Measurements from ENCODE around the gene NOXA1.

Gene NOXA1

DNA sequence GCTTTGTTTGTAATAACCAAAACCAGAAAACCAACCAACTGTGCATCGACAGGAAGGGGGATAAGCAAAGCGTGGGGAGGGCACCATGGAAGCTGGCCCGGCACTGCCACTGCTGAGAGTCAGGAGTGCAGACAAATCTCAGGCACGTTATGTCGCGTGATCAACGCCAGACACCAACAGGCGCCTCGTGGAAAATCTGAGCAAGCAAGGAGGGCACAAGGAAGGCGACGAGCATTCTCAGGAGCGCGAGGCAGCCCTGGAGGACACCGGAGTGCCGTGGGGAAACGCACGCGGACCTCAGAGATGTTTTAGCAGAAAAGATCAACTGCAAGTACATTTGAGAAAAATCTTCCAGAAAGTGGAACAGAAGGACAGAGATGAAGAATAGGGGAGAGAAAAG, 51.1 kb downstream of the NOXA1 start:
- no peak overlapping the region for H3K4me3 ChIP-seq (ENCODE audit: low read depth in 1 of 2, low read length in 2 of 2)
- no peak overlapping the region for H3K27ac ChIP-seq (ENCODE audit: low read length)
- no peaks in the 10 kb centered on the region for H3K4me1 ChIP-seq (ENCODE audit: control insufficient read depth in 1 of 2, insufficient read depth in 2 of 2, low read length in 2 of 2)
- peaks cover 4 to 6% of the 10 kb centered on the region in 2 donors for H3K9me3 ChIP-seq (ENCODE audit: control insufficient read depth in 1 of 2, low read length in 2 of 2)
- no peaks in the 10 kb centered on the region for H3K27me3 ChIP-seq (ENCODE audit: low read depth, low read length)
- H3K36me3 ChIP-seq (ENCODE audit: control insufficient read depth in 1 of 2, insufficient read depth in 2 of 2, low read length in 2 of 2), result peaks cover 0 to 3% of the 10 kb centered on the region in 2 donors

DNA sequence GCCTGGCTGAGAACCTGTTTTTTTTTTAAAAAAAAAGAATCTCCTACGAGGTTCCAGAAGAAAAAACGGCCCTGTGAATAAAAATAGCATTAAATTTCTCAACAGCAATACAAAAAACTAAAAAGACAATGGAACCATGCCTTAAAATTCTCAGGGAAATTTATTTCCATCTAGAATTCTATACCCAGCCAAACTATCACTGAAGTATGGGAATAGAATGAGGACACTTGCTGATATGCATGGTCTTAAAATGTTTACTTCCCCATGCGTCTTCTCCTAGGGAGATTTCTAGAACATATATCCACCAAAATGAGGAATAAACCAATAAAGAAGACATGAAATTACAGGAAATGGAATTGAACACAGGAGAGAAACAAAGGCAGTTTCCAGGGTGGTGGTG, 52.5 kb downstream of the NOXA1 start:
- no peak overlapping the region for H3K27ac ChIP-seq (ENCODE audit: low read length)
- H3K4me1 ChIP-seq (ENCODE audit: control insufficient read depth in 1 of 2, insufficient read depth in 2 of 2, low read length in 2 of 2), result no peaks in the 10 kb centered on the region
- peaks cover 0 to 3% of the 10 kb centered on the region in 2 donors for H3K36me3 ChIP-seq (ENCODE audit: control insufficient read depth in 1 of 2, insufficient read depth in 2 of 2, low read length in 2 of 2)
- H3K4me3 ChIP-seq (ENCODE audit: low read depth in 1 of 2, low read length in 2 of 2), result no peak overlapping the region
- no peaks in the 10 kb centered on the region for H3K27me3 ChIP-seq (ENCODE audit: low read depth, low read length)
- H3K9me3 ChIP-seq (ENCODE audit: control insufficient read depth in 1 of 2, low read length in 2 of 2), result peaks cover 4 to 6% of the 10 kb centered on the region in 2 donors

DNA sequence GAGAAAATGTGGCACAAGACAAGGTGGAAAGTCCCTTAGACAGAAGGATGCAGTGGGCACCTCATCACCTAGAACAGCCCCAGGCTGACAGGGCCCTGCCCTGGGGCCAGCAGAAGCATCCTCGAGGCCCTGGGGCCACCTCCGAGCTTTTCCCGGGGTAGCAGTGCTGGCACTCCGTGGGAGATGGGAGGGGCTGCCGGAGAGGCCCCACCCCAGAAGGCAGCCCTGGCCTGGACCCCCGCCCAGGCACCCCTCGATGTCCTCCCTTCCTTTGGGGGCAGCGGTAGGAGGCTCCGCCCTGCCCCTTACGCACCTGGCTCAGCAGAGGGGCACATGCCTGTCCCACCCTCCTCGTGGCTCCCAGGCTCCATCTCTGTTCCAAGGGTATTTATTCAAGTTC, 53.7 kb downstream of the NOXA1 start:
- Histone ChIP-seq H3K36me3 (ENCODE audit: control insufficient read depth in 1 of 2, insufficient read depth in 2 of 2, low read length in 2 of 2) (peaks cover 0 to 3% of the 10 kb centered on the region in 2 donors), H3K27ac (ENCODE audit: low read length) (no peak overlapping the region), H3K4me3 (ENCODE audit: low read depth in 1 of 2, low read length in 2 of 2) (no peak overlapping the region), H3K4me1 (ENCODE audit: control insufficient read depth in 1 of 2, insufficient read depth in 2 of 2, low read length in 2 of 2) (no peaks in the 10 kb centered on the region), H3K9me3 (ENCODE audit: control insufficient read depth in 1 of 2, low read length in 2 of 2) (peaks cover 4 to 6% of the 10 kb centered on the region in 2 donors), H3K27me3 (ENCODE audit: low read depth, low read length) (no peaks in the 10 kb centered on the region)

DNA sequence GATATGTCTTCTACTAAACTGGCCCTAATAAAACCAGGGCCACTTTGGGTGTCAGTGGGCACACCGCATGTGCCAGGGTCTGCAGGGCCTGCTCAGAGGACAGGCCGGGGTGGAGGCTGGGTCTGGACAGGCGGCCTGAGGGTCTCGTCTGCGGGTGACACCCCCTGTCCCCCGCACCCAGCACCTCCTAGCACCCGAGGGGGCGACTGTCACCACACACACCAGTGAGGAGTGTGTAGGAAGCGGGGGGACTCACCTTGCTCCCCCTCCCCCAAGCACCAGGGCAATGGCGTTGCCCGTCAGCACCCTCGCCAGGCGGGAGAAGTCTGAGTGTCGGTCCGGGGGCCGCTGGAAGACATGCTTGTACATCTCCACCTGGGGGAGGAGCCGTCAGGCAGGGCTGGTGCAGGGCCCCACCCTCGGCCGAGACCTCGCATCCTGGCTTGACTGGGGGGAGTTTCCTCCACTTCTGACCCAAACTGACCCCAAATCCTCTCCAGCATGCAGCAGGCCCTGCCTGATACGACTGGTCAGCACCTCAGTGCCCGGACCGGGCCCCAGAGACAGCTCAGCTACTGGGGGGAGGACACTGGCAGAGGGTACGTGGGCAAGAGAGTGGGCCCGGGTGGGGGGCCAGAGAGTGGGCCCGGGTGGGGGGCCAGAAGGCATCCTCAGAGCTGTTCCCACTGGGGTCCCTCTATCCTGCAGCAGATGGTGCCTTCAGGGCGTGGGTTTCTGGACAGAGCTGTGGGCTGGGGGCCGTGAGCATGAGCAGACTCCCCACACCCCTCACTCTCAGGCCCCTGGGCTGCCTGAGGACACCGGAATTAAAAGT, 54.8 kb downstream of the NOXA1 start:
- H3K27ac ChIP-seq (ENCODE audit: low read length), result no peak overlapping the region
- H3K4me3 ChIP-seq (ENCODE audit: low read depth in 1 of 2, low read length in 2 of 2), result no peak overlapping the region
- no peaks in the 10 kb centered on the region for H3K27me3 ChIP-seq (ENCODE audit: low read depth, low read length)
- peaks cover 0 to 3% of the 10 kb centered on the region in 2 donors for H3K36me3 ChIP-seq (ENCODE audit: control insufficient read depth in 1 of 2, insufficient read depth in 2 of 2, low read length in 2 of 2)
- no peaks in the 10 kb centered on the region for H3K4me1 ChIP-seq (ENCODE audit: control insufficient read depth in 1 of 2, insufficient read depth in 2 of 2, low read length in 2 of 2)
- H3K9me3 ChIP-seq (ENCODE audit: control insufficient read depth in 1 of 2, low read length in 2 of 2), result peaks cover 4 to 6% of the 10 kb centered on the region in 2 donors

DNA sequence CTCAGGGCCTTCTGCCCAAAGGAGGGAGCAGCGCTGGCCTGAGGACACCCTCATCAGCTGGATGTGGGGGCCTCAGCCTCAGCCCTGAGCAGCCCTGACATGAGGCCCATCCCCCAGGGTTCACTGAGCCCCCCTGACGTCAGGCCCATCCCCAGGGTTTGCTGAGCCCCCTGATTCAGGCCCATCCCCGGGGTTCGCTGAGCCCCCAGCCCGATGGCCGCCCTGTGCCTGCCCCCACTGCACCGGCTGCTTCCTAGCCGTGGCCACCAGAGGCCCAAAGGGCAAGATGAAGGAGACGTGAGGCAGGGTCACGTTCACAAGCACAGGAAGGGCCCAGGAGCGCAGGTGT, 55.4 kb downstream of the NOXA1 start:
- Histone ChIP-seq H3K4me1 (ENCODE audit: control insufficient read depth in 1 of 2, insufficient read depth in 2 of 2, low read length in 2 of 2) (no peaks in the 10 kb centered on the region), H3K36me3 (ENCODE audit: control insufficient read depth in 1 of 2, insufficient read depth in 2 of 2, low read length in 2 of 2) (peaks cover 0 to 3% of the 10 kb centered on the region in 2 donors), H3K27me3 (ENCODE audit: low read depth, low read length) (no peaks in the 10 kb centered on the region), H3K27ac (ENCODE audit: low read length) (no peak overlapping the region), H3K4me3 (ENCODE audit: low read depth in 1 of 2, low read length in 2 of 2) (no peak overlapping the region), H3K9me3 (ENCODE audit: control insufficient read depth in 1 of 2, low read length in 2 of 2) (peaks cover 4 to 6% of the 10 kb centered on the region in 2 donors)

DNA sequence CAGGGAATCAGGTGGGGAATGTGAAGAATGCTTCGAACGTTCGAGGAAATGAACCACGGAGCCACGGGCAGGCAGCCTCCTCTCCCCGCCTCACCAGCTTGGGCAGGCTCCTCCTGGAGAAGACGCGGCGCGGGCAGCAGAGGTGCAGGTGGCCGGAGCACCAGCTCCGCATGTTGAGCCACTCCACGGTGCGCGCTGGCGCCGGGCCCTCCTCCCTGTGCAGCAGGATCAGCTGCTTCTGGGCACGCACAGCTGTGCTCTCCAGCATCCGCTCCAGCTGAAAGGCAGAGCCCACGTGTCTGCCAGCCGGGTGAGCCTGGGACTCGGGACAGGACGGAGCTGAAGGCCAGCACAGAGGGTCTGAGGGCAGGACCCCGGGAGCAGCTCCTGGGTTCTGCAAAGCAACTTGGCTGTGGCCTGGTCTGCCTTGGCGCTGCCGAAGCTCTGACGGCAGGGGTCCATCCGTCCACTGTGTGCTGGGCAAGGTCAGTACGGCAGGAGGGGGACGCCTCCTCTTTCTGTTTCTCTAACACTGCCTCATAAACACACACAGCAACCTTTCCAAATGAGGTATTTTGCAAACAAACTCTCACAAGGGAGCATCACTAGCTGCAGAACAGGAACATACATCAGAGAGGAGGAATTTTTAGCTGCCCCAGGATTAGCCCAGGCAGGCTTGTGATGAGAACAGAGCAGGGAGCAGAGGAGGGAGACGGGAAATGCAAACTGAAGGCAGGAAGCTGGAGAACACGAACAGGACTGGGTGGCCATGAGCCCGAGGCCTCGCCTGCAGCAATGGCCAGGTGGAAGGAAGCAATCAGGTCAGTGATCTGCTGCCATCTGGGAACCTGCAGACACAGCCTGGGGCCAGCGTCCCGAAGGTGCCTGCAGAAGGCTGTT, 56.0 kb downstream of the NOXA1 start:
- Histone ChIP-seq H3K36me3 (ENCODE audit: control insufficient read depth in 1 of 2, insufficient read depth in 2 of 2, low read length in 2 of 2) (peaks cover 0 to 3% of the 10 kb centered on the region in 2 donors), H3K27me3 (ENCODE audit: low read depth, low read length) (no peaks in the 10 kb centered on the region), H3K27ac (ENCODE audit: low read length) (no peak overlapping the region), H3K4me3 (ENCODE audit: low read depth in 1 of 2, low read length in 2 of 2) (no peak overlapping the region), H3K4me1 (ENCODE audit: control insufficient read depth in 1 of 2, insufficient read depth in 2 of 2, low read length in 2 of 2) (no peaks in the 10 kb centered on the region), H3K9me3 (ENCODE audit: control insufficient read depth in 1 of 2, low read length in 2 of 2) (peaks cover 4 to 6% of the 10 kb centered on the region in 2 donors)

DNA sequence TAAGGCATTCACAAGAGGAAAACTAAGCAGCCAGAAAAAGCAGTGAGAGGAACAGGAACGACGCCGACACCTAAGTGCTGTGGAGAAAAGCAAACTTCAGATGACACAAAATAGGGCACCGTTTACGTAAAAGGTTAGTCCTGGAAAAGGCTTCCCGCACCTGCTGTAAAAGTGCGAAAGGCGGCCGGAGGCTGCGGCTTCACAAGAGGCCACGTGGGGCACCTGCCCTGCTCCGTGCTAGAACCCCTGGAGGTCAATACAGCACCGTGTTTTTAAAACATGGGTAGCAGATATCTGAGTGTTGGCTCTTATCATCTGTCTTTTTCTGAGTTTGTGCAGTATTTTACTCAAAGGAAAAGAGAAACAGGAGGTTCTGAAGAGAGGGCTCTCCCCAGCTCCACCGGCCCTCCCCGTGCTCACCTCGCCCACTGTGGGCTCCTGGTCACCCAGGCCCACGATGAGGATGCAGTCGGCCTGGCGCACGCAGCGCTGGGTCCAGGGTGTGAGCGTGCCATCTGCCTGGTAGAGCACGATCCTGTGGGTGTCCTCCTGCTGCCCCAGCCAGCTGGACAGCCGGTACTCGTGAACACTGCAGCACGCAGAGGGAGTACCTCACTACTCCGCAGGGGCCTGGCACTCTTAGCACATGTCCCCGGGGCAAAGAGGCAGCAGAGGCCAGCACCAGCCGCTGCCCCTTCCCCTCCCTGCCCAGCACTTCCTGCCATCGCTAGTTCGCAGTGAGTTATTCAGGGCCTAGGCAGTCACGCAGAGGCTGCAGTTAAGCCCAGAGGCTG, 56.9 kb downstream of the NOXA1 start:
- peaks cover 0 to 3% of the 10 kb centered on the region in 2 donors for H3K36me3 ChIP-seq (ENCODE audit: control insufficient read depth in 1 of 2, insufficient read depth in 2 of 2, low read length in 2 of 2)
- H3K27ac ChIP-seq (ENCODE audit: low read length), result no peak overlapping the region
- no peak overlapping the region for H3K4me3 ChIP-seq (ENCODE audit: low read depth in 1 of 2, low read length in 2 of 2)

DNA sequence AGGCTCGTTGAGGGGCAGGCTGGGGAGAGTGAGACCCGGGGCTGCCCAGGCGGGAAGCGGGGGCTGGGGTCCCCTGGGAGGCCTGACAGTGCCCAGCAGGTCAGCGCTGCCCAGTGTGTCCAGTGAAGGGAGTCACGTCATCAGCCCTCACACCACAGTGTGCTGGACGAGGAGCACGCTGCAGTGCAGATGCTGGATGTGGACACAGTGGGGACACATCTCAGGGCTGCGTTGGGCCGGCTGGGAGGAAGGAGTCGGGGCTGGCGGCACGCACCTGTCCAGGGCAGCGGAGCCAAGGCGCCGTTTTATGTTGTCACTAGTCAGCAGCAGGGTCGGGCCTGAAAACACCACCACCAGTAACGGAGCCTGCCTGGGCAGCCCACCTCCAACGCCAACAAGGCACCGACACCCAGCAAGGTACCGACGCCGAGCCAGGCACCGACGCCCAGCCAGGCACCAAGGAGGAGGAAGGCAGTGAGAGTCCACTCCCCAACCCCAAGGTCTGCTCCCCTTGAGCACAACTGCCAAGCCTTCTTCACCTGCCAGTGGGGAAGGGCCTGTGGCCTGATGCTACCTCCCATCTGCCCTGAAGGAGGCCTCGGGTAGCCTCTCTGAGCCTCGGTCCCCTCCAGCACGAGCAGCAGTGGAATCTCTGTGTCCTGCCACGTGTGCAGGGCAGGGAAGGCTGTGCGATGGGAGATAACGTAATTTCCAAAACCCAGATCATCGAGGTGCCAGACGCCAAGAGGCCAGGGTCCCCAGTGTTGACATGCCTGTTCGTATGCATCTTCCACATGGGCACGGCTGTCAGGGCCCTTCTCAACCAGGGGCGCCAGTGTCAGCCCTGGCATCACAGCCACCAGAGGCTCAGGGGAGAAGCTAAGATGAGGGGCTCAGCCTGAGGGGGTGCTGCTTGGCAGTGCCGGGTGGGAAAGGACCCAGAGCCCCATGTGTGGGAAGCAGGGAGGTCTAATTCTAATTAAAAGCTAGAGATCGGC, 57.8 kb downstream of the NOXA1 start:
- Histone ChIP-seq H3K4me3 (ENCODE audit: low read depth in 1 of 2, low read length in 2 of 2) (no peak overlapping the region), H3K9me3 (ENCODE audit: control insufficient read depth in 1 of 2, low read length in 2 of 2) (peaks cover 1 to 2% of the 10 kb centered on the region in 2 donors), H3K27me3 (ENCODE audit: low read depth, low read length) (no peaks in the 10 kb centered on the region), H3K4me1 (ENCODE audit: control insufficient read depth in 1 of 2, insufficient read depth in 2 of 2, low read length in 2 of 2) (no peaks in the 10 kb centered on the region), H3K36me3 (ENCODE audit: control insufficient read depth in 1 of 2, insufficient read depth in 2 of 2, low read length in 2 of 2) (peaks cover 0 to 1% of the 10 kb centered on the region in 2 donors), H3K27ac (ENCODE audit: low read length) (no peak overlapping the region)

More for the DNA sequence above, 56.9 kb downstream of the NOXA1 start:
- no peaks in the 10 kb centered on the region for H3K4me1 ChIP-seq (ENCODE audit: control insufficient read depth in 1 of 2, insufficient read depth in 2 of 2, low read length in 2 of 2)
- peaks cover 4 to 6% of the 10 kb centered on the region in 2 donors for H3K9me3 ChIP-seq (ENCODE audit: control insufficient read depth in 1 of 2, low read length in 2 of 2)
- no peaks in the 10 kb centered on the region for H3K27me3 ChIP-seq (ENCODE audit: low read depth, low read length)

DNA sequence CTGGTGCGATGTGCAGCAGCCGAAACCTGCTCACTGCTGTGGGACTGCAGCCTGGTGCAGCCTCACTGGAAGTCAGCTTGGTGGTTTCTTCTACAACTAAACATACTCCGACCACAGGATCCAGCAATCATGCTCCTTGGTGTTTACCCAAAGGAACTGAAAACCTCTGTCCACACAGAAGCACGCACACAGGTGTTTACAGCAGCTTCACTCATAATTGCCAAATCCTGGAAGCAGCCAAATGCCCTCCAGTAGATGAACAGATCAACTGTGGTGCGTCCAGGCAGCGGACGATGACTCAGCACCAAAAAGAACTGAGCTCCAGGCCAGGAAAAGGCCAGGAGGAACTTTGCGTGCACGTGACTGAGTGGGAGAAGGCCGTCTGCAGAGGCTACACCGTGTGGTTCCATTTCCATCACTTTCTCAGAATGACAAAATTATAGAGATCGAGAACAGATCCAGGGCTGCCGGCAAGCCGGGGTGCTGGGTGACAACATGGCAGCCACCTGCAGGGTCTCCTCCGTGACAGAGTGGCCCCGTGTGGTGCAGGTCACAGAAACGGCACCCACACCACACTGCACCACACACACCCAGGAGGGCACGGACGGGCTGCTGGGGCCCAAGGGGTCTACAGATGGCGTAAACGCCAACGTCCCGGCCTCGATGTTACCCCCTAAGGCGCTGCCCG, 59.0 kb downstream of the NOXA1 start:
- Histone ChIP-seq H3K4me1 (ENCODE audit: control insufficient read depth in 1 of 2, insufficient read depth in 2 of 2, low read length in 2 of 2) (no peaks in the 10 kb centered on the region), H3K27me3 (ENCODE audit: low read depth, low read length) (no peaks in the 10 kb centered on the region), H3K27ac (ENCODE audit: low read length) (no peak overlapping the region), H3K36me3 (ENCODE audit: control insufficient read depth in 1 of 2, insufficient read depth in 2 of 2, low read length in 2 of 2) (no peaks in the 10 kb centered on the region), H3K9me3 (ENCODE audit: control insufficient read depth in 1 of 2, low read length in 2 of 2) (no peaks in the 10 kb centered on the region), H3K4me3 (ENCODE audit: low read depth in 1 of 2, low read length in 2 of 2) (no peak overlapping the region)
